Effector memory CD8-positive, alpha-beta T cell (primary cell): ENCODE measurements around the gene ITCH.
"Not testable (repeated sequence)": the region's sequence is repeated elsewhere in the genome, so short reads cannot be mapped to it uniquely, and the experiment has no call there.

Source experiments
- ATAC-seq: fragments of 150-1000 bp; cut with Tn5 transposase; replicated peaks from 2 replicates; pipeline ENCODE4 v1.10.0; 2021; ENCODE audit warnings: mild to moderate bottlenecking, moderate library complexity
- DNase-seq, 3 experiments: peaks; one replicate each; pipeline ENCODE4 v3.0.0; 2021
- H3K27ac Mint-ChIP-seq, 2 donors: one replicate each; pipeline ENCODE4 v1.8.0; 2022; ENCODE audit warnings: mild to moderate bottlenecking in 2 of 2, mixed read lengths in 2 of 2, moderate library complexity in 2 of 2
- H3K27me3 Mint-ChIP-seq, 2 donors: one replicate each; pipeline ENCODE4 v1.8.0; 2022; ENCODE audit warnings: mixed read lengths in 2 of 2
- H3K36me3 Mint-ChIP-seq: one replicate; pipeline ENCODE4 v1.8.0; 2022; ENCODE audit warnings: mild to moderate bottlenecking, moderate library complexity, mixed read lengths; ENCODE audit not compliant: insufficient read depth
- H3K4me1 Mint-ChIP-seq, 2 donors: one replicate each; pipeline ENCODE4 v1.8.0; 2022; ENCODE audit warnings: low read depth in 2 of 2, mixed read lengths in 2 of 2
- H3K4me3 Mint-ChIP-seq, 2 donors: one replicate each; pipeline ENCODE4 v1.8.0; 2022; ENCODE audit warnings: mild to moderate bottlenecking in 2 of 2, mixed read lengths in 2 of 2, moderate library complexity in 2 of 2
- H3K9me3 Mint-ChIP-seq, 2 donors: one replicate each; pipeline ENCODE4 v1.8.0; 2022; ENCODE audit warnings: mixed read lengths in 2 of 2

The ITCH gene

DNA sequence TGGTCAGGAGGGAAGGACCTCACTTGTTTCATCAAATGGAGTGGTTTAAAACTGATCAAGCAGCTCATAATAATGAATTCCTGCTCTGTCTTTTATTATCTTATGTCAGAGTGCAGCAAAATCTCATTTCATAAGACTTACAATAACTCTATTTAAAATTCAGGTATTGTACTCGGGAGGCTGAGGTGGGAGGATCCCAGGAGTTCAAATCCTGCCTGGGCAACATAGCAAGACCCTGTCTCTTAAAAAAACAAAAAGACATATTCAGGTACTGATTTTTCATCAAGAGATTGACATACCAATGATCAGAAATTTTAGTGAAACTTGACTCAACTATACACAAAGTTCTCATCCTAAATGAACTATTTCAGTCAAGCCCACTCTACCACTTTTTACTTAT, 147.5 kb downstream of the ITCH start:
- Mint-ChIP-seq H3K4me3 (no peak overlapping the region), H3K9me3 (no peaks in the 10 kb centered on the region), H3K27me3 (no peaks in the 10 kb centered on the region), H3K4me1 (peaks cover 17 to 31% of the 10 kb centered on the region in 2 donors), H3K27ac (no peak overlapping the region), H3K36me3 (peaks cover 50% of the 10 kb centered on the region)
- DNase-seq = no peak
- no peak for ATAC-seq

DNA sequence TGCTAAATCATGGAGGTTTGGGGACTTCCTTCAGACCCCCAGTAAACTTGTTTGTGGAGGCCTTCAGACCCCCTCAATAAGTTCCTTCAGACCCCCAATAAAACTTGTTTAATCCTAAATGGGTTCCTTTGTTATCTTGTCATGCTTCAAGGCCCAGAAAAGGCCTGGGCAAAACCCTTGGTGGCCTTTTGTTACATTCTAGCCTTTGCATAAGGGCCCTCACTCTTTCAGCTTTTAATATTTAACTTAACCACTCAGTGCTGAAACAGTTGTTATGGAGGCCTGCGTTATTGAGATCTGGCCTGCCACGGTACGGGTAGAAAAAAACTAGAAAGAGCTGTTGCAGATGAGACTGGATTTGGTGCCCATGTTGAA, 148.8 kb downstream of the ITCH start:
- ATAC-seq = no peak
- H3K27ac Mint-ChIP-seq = peak overlapping the region; percentile 39 to 61

DNA sequence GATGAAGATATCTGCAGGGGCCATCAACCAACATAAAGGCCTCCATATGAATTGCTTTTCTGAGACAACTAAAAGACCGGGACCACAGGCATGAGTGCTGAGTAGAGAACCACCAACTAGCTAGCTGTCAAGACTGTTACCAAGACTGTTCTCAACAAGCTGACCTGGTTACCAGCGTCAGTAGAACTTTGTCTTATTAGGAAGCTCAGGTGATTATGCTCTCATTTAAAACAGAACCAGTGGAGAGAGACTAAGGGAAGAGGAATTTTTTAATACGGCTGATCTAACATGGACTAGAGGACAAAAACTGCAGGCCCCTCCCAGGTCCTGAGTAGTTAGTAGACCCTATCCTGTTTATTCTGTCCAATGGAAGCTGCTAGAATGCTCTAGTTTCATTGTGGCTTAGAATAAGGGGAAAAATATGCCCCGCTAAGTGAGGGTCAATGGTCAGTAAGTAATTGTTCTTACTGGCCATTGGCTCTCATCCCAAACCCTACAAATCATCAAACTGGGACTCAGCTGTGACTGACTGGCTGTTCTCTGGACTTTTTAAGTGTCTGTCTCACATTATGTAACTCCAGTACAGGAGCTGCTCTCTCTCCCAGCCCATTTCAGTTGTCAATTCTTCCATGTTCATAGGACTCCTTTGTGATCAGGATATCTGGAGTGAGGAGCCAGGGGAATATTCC, 149.3 kb downstream of the ITCH start:
- Mint-ChIP-seq H3K9me3 (no peaks in the 10 kb centered on the region), H3K4me3 (no peak overlapping the region), H3K36me3 (peaks cover 50% of the 10 kb centered on the region), H3K27me3 (no peaks in the 10 kb centered on the region), H3K4me1 (peaks cover 22 to 40% of the 10 kb centered on the region in 2 donors), H3K27ac (peak overlapping the region; percentile 39 to 61)
- DNase-seq (no peak), ATAC-seq (no peak)

More for the DNA sequence above, 148.8 kb downstream of the ITCH start:
- no peaks in the 10 kb centered on the region for H3K27me3 Mint-ChIP-seq
- no peaks in the 10 kb centered on the region for H3K9me3 Mint-ChIP-seq
- peaks cover 50% of the 10 kb centered on the region for H3K36me3 Mint-ChIP-seq
- H3K4me1 Mint-ChIP-seq = peaks cover 22 to 37% of the 10 kb centered on the region in 2 donors
- DNase-seq = no peak
- no peak overlapping the region for H3K4me3 Mint-ChIP-seq

DNA sequence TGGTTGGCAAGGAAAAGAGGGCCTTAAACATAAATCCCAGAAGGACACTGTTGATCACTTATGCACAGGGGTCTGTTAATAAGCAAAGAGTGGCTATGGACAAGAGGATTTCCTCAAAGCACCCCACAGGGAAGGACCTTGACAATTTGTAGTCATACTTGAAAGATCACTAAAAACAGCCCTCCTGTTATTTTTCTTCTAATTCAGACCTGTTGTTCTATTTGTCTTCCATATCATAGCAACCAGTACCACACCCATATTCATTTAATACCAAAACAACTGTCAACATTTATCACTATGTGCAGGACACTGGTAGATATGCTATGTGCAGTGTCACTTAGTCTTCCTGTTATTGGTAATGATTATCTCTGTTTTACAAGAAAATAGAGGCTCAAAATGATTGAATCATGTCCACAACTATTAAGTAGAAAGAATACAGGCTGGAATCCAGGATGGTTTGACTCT, 149.9 kb downstream of the ITCH start:
- no peak for DNase-seq

DNA sequence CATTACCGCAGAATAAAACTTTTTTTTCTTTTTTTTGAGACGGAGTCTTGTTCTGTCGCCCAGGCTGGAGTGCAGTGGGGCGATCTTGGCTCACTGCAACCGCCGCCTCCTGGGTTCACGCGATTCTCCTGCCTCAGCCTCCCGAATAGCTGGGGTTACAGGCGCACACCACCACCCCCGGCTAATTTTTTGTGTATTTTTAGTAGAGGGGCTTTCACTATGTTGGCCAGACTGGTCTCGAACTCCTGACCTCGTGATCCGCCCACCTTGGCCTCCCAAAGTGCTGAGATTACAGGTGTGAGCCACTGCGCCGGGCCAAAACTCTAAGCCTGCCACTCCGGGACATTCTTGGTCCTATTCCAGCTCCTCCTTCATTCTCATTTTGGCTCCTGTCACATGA, 151.0 kb downstream of the ITCH start:
- ATAC-seq, DNase-seq, H3K9me3 Mint-ChIP-seq, H3K27me3 Mint-ChIP-seq, H3K4me3 Mint-ChIP-seq: not testable (repeated sequence)
- H3K27ac Mint-ChIP-seq = peak overlapping the region; percentile 39 to 98
- peaks cover 32 to 52% of the 10 kb centered on the region in 2 donors for H3K4me1 Mint-ChIP-seq
- peaks cover 35% of the 10 kb centered on the region for H3K36me3 Mint-ChIP-seq

More for the DNA sequence above, 149.9 kb downstream of the ITCH start:
- no peak for ATAC-seq
- H3K9me3 Mint-ChIP-seq = no peaks in the 10 kb centered on the region
- H3K36me3 Mint-ChIP-seq = peaks cover 44% of the 10 kb centered on the region
- H3K4me1 Mint-ChIP-seq = peaks cover 25 to 44% of the 10 kb centered on the region in 2 donors
- peak overlapping the region in 1 of 2 donors; percentile 27 for H3K4me3 Mint-ChIP-seq
- peak overlapping the region in 1 of 2 donors; percentile 39 for H3K27ac Mint-ChIP-seq
- no peaks in the 10 kb centered on the region for H3K27me3 Mint-ChIP-seq

DNA sequence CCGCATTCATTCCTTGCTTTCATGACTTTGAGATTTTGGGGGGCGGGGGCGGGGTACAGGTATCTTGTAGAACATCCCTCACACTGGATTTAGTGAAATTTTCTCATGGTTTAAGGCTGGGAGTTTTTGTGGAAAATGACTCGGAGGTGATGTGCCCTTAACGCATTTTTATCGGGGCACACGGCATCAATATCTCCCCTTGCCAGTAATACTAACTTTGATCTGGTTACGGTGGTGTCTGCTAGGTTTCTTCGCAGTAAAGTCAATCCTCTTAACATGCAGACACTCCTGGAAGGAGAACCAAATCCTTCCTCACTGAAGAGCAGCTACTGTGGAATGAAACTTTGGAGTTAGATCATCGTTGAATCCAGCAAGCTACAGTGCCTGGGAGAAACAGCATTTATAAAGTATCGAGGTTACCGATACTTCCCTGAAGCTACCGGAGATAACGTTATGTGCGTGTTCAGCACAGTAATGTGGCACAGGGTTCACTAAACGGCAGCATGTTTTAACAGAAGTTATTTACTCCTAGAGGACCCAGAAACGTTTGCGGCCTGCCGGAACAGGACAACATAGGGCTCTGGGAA, 151.9 kb downstream of the ITCH start:
- H3K4me3 Mint-ChIP-seq = peak overlapping the region; percentile 99
- H3K4me1 Mint-ChIP-seq = peaks cover 32 to 52% of the 10 kb centered on the region in 2 donors
- peaks cover 36% of the 10 kb centered on the region for H3K36me3 Mint-ChIP-seq
- ATAC-seq = no peak
- no peaks in the 10 kb centered on the region for H3K27me3 Mint-ChIP-seq
- no peaks in the 10 kb centered on the region for H3K9me3 Mint-ChIP-seq
- peak overlapping the region; percentile 98 to 99 for H3K27ac Mint-ChIP-seq
- no peak for DNase-seq

DNA sequence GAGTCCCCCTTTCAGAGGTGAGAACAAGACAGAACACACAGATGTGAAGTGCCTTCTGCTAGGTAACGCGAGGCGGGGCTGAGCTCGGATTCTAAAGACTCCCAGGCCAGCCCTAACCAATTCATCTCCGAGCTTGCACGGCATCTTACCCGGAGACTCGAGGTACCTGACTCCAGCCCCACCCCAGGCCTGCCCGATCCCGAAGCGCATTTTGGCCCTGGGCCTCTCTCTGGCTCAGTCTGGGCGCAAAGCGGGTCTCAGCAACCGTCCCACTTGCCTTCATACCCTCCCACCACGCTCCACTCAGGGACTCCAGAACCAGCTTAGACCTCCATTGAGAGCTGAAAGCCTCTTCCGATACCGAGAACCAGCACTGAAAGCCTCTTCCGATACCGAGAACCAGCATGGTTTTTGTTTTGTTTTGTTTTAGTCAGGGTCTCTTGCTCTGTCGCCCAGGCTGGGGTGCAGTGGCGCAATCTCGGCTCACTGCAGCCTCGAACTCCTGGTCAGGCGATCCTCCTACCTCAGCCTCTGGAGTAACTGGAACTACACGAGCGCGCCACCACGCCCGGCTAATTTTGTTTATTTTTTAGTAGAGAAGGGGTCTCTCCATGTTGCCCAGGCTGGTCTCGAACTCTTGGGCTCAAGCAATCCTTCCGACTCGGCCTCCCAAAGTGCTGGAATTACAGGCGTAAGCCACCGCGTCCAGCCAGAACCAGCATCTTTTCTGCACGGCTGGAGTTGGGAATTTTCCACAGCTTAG, 152.6 kb downstream of the ITCH start:
- DNase-seq = peak; percentile 57 to 61 (median 60)
- no peaks in the 10 kb centered on the region for H3K9me3 Mint-ChIP-seq
- ATAC-seq = peak; percentile 69
- H3K4me3 Mint-ChIP-seq = peak overlapping the region; percentile 99
- peaks cover 33% of the 10 kb centered on the region for H3K36me3 Mint-ChIP-seq
- H3K27me3 Mint-ChIP-seq = no peaks in the 10 kb centered on the region
- H3K4me1 Mint-ChIP-seq = peaks cover 32 to 52% of the 10 kb centered on the region in 2 donors
- H3K27ac Mint-ChIP-seq = peak overlapping the region; percentile 98 to 99

DNA sequence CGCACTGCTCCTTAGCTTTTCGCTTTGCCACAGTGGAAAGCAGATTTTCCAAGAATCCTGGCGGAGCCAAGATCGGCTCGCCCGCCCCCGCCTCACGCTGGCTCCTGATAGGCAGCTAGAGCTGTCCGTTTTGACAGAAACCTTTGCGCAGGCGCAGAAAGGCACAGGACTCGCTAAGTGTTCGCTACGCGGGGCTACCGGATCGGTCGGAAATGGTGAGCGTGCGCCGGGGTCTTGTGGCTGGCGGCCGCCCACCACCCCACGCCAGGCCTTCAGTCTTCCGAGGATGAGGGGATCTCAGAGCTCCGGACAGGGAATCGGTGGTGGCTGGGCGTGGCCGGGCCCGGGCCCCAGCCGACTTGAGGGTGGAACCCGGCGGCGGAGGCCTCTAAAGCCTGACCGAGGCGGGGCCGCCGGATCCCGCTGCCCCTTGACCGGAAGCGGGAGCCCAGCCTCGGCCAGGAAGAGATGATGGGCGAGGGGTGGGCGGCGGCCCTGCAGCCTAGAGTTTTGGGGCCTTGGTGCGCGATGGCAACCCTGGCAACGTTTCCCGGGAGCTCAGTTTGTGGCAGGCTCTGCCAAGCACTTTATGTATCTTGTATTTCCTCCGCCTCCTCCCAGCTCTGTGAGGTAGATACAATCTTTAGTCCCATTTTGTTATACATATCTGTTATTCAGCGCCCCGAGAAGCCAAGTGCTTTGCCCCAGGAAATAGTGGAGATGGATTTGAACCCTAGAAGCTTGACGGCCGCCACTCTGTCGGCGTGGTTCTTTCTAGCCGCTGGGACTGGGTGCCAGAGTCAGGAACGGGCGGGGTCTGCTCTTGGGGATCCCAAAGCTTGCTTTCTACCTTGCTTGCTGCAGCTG, 153.4 kb downstream of the ITCH start, which contains the start of gene DYNLRB1:
Gene DYNLRB1 (plus strand): TSS at position 176 of the 867 bp plus-strand sequence. CDS start 37 bp downstream, at position 213.
- Mint-ChIP-seq H3K9me3 (no peaks in the 10 kb centered on the region), H3K4me1 (peaks cover 34 to 52% of the 10 kb centered on the region in 2 donors), H3K36me3 (peaks cover 25% of the 10 kb centered on the region), H3K27me3 (no peaks in the 10 kb centered on the region), H3K27ac (peak within 1 kb of the TSS; percentile 98 to 99), H3K4me3 (peak within 1 kb of the TSS; percentile 99)
- ATAC-seq (peak; percentile 79), DNase-seq (peak; percentile 91 to 94 (median 94))

DNA sequence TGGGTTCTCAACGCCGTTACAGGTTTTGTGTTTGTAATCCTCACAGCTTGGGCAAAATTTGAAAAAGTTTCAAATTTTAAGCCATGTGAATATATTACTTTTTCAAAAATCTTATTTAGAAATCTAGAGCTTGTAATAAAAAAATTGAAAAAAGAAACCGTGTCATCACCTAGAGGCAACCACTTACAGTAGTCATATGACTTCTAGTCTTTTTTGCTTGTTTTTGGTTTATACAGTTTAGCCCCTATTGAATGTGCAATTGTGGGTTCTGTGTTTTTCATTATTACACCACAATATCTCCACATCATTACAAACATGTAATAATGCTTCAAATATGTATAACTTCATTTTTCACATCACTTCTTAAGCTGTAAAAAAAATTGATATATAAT, 154.0 kb downstream of the ITCH start:
- peaks cover 37 to 55% of the 10 kb centered on the region in 2 donors for H3K4me1 Mint-ChIP-seq
- H3K36me3 Mint-ChIP-seq = peaks cover 25% of the 10 kb centered on the region
- no peaks in the 10 kb centered on the region for H3K9me3 Mint-ChIP-seq
- peak overlapping the region; percentile 99 for H3K4me3 Mint-ChIP-seq
- no peaks in the 10 kb centered on the region for H3K27me3 Mint-ChIP-seq
- ATAC-seq (peak; percentile 17), DNase-seq (no peak)
- peak overlapping the region; percentile 98 to 99 for H3K27ac Mint-ChIP-seq

DNA sequence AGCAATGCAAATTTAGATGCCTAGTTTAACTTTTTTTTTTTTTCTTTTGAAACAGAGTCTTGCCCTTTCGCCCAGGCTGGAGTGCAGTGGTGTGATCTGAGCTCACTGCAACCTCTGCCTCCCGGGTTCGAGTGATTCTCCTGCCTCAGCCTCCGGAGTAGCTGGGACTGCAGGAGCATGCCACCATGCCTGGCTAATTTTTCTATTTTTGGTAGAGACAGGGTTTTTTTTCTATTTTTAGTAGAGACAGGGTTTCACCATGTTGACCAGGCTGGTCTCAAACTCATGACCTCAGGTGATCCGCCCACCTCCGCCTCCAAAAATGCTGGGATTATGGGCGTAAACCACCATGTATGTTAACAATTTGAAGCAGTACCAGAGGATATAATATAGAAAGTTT, 155.8 kb downstream of the ITCH start:
- Mint-ChIP-seq H3K4me1 (peaks cover 41 to 56% of the 10 kb centered on the region in 2 donors), H3K4me3 (peak overlapping the region in 1 of 2 donors; percentile 58), H3K36me3 (peaks cover 30% of the 10 kb centered on the region), H3K27ac (peak overlapping the region; percentile 13 to 57)
- not testable (repeated sequence) for H3K27me3 Mint-ChIP-seq, H3K9me3 Mint-ChIP-seq, ATAC-seq, DNase-seq

DNA sequence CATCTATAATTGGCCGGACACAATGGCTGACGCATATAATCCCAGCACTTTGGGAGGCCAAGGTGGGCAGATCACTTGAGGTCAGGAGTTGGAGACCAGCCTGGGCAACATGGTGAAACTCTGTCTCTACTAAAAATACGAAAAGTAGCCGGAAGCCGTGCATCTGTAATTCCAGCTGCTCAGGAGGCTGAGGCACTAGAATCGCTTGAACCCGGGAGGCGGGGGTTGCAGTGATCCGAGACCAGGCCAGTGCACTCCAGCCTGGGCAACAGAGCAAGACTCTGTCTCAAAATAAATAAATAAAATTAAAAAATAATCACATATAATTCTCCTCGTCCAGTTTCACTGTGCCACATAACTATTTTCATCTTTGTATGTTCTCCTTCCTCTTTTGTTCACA, 156.8 kb downstream of the ITCH start:
- H3K27ac Mint-ChIP-seq = not testable (repeated sequence)
- Mint-ChIP-seq H3K4me1 (peaks cover 38 to 52% of the 10 kb centered on the region in 2 donors), H3K36me3 (peaks cover 30% of the 10 kb centered on the region)

DNA sequence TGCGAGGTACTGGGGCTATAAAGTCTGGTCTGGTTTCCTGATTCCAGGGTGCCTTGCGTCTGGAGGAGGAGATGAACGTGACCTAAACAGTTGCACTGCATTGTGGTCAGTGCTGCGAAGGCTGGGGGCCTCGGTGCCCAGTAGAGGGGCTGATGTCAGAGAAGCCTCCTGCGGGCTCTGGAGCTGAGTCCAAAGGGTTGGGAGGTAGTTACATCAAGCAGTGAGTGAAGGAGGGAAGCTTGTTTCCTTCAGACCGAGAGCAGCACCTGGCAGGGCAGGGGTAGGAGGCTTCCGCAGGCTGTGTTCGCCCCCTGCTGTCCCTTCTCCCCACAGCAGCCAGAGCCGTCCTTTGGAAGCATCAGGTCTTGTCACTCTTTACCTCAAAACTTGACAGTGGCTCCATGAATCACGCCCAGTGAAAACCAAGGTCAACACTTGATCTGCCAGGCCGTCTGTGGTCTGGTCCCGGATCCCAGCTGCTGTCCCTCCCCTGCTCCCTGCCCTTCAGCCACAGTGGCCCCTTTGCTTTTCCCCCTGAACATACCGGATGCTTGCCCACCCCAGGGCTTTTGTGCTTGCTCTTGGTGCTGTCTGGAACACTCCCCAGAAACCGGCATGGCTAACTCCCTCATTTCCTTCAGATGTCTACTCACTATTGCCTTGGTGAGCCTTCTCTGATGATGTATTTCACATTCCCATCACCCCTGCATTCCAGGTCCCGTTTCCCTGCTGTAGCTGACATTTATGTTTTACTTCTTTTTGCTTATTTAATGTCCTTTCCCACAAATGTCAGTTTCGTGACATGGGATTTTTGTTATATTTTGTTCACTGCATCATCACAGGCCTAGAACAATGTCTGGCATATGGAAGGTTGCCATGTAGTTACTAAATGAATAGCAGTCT, 160.1 kb downstream of the ITCH start:
- Mint-ChIP-seq H3K4me3 (no peak overlapping the region), H3K9me3 (no peaks in the 10 kb centered on the region), H3K4me1 (peaks cover 22 to 33% of the 10 kb centered on the region in 2 donors), H3K36me3 (peaks cover 40% of the 10 kb centered on the region), H3K27me3 (no peaks in the 10 kb centered on the region), H3K27ac (peak overlapping the region; percentile 19 to 59)
- ATAC-seq = peak; percentile 65
- DNase-seq = peak; percentile 21 to 41 (median 21)

More for the DNA sequence above, 156.8 kb downstream of the ITCH start:
- DNase-seq, ATAC-seq, H3K27me3 Mint-ChIP-seq, H3K4me3 Mint-ChIP-seq, H3K9me3 Mint-ChIP-seq: not testable (repeated sequence)
